Measurements from ENCODE around the gene RBBP8NL.

RBBP8NL gene

GRCh38 chr20:62405981-62406513 is 21.3 kb downstream of the RBBP8NL start:
- DNase-seq, result no peak

GRCh38 chr20:62405108-62405980 is 22.0 kb downstream of the RBBP8NL start:
- no peak for DNase-seq

- DNase-seq, result no peak
Observed at GRCh38 chr20:62404761-62405107, 22.6 kb downstream of the RBBP8NL start.

GRCh38 chr20:62404112-62404665 is 23.1 kb downstream of the RBBP8NL start:
- DNase-seq, result no peak

GRCh38 chr20:62403331-62403730 is 24.0 kb downstream of the RBBP8NL start:
- no peak for DNase-seq

GRCh38 chr20:62402456-62403150 is 24.7 kb downstream of the RBBP8NL start:
- DNase-seq, result no peak

GRCh38 chr20:62401331-62401779 is 26.0 kb downstream of the RBBP8NL start:
- DNase-seq, result no peak

- no peak for DNase-seq
Observed at GRCh38 chr20:62400541-62400940, 26.8 kb downstream of the RBBP8NL start.

- DNase-seq, result no peak
Observed at GRCh38 chr20:62400021-62400420, 27.3 kb downstream of the RBBP8NL start.

- DNase-seq, result no peak
Observed at GRCh38 chr20:62398120-62398821, 29.1 kb downstream of the RBBP8NL start.

GRCh38 chr20:62396367-62397239 is 30.7 kb downstream of the RBBP8NL start:
- DNase-seq, result no peak

GRCh38 chr20:62395311-62396242 is 31.8 kb downstream of the RBBP8NL start:
- no peak for DNase-seq

- no peak for DNase-seq
Observed at GRCh38 chr20:62394248-62395245, 32.8 kb downstream of the RBBP8NL start.

GRCh38 chr20:62393830-62394229 is 33.5 kb downstream of the RBBP8NL start:
- no peak for DNase-seq

GRCh38 chr20:62393335-62393665 is 34.0 kb downstream of the RBBP8NL start:
- DNase-seq, result no peak

- no peak for DNase-seq
Observed at GRCh38 chr20:62392621-62393334, 34.6 kb downstream of the RBBP8NL start.

- DNase-seq, result no peak
Observed at GRCh38 chr20:62392077-62392418, 35.3 kb downstream of the RBBP8NL start.

- DNase-seq, result no peak
Observed at GRCh38 chr20:62391165-62392076, 35.9 kb downstream of the RBBP8NL start.
